Glutamatergic neuron (in vitro differentiated cells): Measurements from ENCODE around the gene CHD5. TPM values are rescaled to one million over a fixed set of nuclear protein-coding genes. Genes with fewer than 3 reads are reported as not detected.

Source experiments
- DNase-seq: peaks from one replicate; pipeline ENCODE4 v3.0.0; 2022
- H3K27ac Mint-ChIP-seq: one replicate; pipeline ENCODE4 v1.8.0; 2020; ENCODE audit warnings: mild to moderate bottlenecking, mixed read lengths, inconsistent platforms; ENCODE audit not compliant: unreplicated experiment
- H3K27me3 Mint-ChIP-seq: one replicate; pipeline ENCODE4 v1.8.0; 2020; ENCODE audit warnings: mild to moderate bottlenecking, moderate library complexity, mixed read lengths, inconsistent platforms; ENCODE audit not compliant: unreplicated experiment
- H3K36me3 Mint-ChIP-seq: one replicate; pipeline ENCODE4 v1.8.0; 2020; ENCODE audit warnings: mild to moderate bottlenecking, mixed read lengths, inconsistent platforms; ENCODE audit not compliant: unreplicated experiment
- H3K4me1 Mint-ChIP-seq: one replicate; pipeline ENCODE4 v1.8.0; 2020; ENCODE audit warnings: mild to moderate bottlenecking, low read depth, mixed read lengths, inconsistent platforms; ENCODE audit not compliant: unreplicated experiment
- H3K4me3 Mint-ChIP-seq: one replicate; pipeline ENCODE4 v1.8.0; 2020; ENCODE audit warnings: mild to moderate bottlenecking, mixed read lengths, inconsistent platforms; ENCODE audit not compliant: unreplicated experiment
- H3K9me3 Mint-ChIP-seq: one replicate; pipeline ENCODE4 v1.8.0; 2020; ENCODE audit warnings: mild to moderate bottlenecking, moderate library complexity, mixed read lengths, inconsistent platforms; ENCODE audit not compliant: unreplicated experiment
- CTCF ChIP-seq: fragments of 200-600 bp; sonication (generic); IDR thresholded peaks from one replicate; pipeline ENCODE4 v1.5.0; 2021; ENCODE audit not compliant: partially characterized antibody, unreplicated experiment
- total RNA-seq: library from RNA; stranded (reverse); fragmentation: NEBNext Ultra II Directional; extraction: Animal tissue kit (Norgen Biotek cat#: 25700); gene quantifications from one replicate; pipeline ENCODE4 v1.2.1, GENCODE V29; 2021; ENCODE audit not compliant: unreplicated experiment

CHD5 gene
- total RNA-seq, 1 donor from 2014 or later = 0.96 TPM

DNA sequence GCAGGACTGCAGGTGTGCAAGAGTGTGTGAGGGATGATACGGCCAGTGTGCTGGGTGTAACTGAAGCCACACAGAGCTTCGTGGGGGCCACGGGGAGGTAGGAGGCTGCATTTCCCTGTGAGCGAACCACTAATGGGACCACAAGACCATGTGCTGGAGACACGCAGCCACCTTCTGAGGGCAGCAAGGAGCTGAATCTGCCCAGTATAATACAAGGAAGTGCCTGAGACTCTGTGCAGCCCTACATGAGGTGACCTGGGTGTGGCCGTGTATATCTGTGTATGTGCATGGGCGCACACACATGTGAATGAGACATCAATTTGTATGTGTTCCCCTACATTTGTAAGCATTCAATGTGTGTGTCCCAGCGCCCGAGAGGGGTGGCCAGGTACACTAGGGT lies 50.8 kb downstream of the CHD5 start:
- peaks cover 2% of the 10 kb centered on the region for H3K27me3 Mint-ChIP-seq
- H3K9me3 Mint-ChIP-seq = peaks cover 10% of the 10 kb centered on the region
- H3K4me3 Mint-ChIP-seq = no peak overlapping the region
- no peak for TF ChIP-seq CTCF
- peaks cover 14% of the 10 kb centered on the region for H3K36me3 Mint-ChIP-seq
- H3K4me1 Mint-ChIP-seq = peaks cover 2% of the 10 kb centered on the region
- DNase-seq = no peak
- no peak overlapping the region for H3K27ac Mint-ChIP-seq

DNA sequence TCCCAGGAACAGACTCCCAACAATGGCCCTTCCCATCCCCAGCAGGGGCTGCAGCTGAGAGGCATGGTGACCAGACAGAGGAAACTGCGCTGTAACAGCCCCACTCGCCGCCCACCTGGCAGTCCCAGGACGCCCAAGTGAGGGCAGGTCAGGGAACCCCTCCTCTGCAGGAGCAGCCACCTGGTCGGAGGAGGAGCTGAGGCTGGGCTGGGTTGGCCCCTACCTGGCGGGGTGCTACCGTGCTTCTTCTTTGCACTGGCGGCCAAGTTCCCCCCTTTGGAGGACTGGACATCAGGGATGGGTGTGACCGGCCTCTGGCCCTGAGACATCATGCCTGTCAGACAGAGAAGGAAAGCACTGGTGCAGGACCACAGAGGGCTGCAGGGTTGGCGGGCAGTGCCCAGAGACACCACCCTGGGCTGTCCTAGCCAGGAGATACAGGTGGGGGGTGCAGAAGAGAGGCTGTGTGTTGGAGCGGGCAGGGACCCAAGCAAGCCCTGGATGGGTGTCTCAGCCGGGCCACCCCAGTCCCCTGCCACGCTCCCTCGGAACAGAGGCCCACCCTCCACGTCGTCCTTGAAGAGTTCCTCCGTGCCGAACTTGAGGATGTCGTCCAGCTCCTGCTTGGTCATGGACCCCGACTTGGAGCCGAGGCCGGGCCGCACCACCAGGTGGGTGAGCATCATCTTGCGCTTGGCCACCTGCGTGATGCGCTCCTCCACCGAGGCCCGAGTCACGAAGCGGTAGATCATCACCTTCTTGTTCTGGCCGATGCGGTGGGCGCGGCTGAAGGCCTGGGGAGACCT lies 51.6 kb downstream of the CHD5 start:
- peaks cover 2% of the 10 kb centered on the region for H3K4me1 Mint-ChIP-seq
- peaks cover 14% of the 10 kb centered on the region for H3K36me3 Mint-ChIP-seq
- peaks cover 10% of the 10 kb centered on the region for H3K9me3 Mint-ChIP-seq
- H3K27ac Mint-ChIP-seq = no peak overlapping the region
- DNase-seq = peak; percentile 10
- peaks cover 2% of the 10 kb centered on the region for H3K27me3 Mint-ChIP-seq
- no peak for TF ChIP-seq CTCF
- no peak overlapping the region for H3K4me3 Mint-ChIP-seq

GRCh38 chr1:6127587-6128163 lies 52.4 kb downstream of the CHD5 start:
- Mint-ChIP-seq H3K9me3 (peaks cover 10% of the 10 kb centered on the region), H3K27ac (no peak overlapping the region), H3K36me3 (peaks cover 10% of the 10 kb centered on the region), H3K27me3 (peaks cover 2% of the 10 kb centered on the region), H3K4me1 (peaks cover 2% of the 10 kb centered on the region), H3K4me3 (no peak overlapping the region)
- no peak for TF ChIP-seq CTCF
- peak; percentile 84 for DNase-seq

- H3K27ac Mint-ChIP-seq = no peak overlapping the region
- H3K27me3 Mint-ChIP-seq = peaks cover 5% of the 10 kb centered on the region
- H3K9me3 Mint-ChIP-seq = peaks cover 5% of the 10 kb centered on the region
- peak; percentile 16 for DNase-seq
- H3K4me1 Mint-ChIP-seq = peaks cover 2% of the 10 kb centered on the region
- H3K36me3 Mint-ChIP-seq = no peaks in the 10 kb centered on the region
- no peak for TF ChIP-seq CTCF
- H3K4me3 Mint-ChIP-seq = no peak overlapping the region
These were observed 53.5 kb downstream of the CHD5 start for GRCh38 chr1:6126521-6127067.

DNA sequence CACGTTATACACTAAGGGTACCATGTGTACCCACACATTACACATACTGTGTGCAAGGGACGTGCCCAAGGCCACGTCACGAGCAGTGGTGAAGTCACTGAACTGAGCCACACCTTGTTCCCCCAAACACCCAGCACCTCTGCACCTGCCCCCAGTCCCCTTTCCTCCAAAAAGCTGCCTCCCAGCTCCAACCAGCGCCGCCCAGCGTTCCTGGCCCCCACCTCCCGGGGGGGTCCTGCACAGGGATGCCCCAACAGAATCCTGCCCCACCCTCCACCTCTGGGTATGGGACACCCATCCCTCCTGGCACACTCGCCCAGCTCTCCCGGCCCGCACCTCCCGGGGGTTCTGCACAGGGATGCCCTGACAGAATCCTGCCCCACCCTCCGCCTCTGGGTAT lies 54.1 kb downstream of the CHD5 start:
- H3K36me3 Mint-ChIP-seq = no peaks in the 10 kb centered on the region
- no peak for TF ChIP-seq CTCF
- peaks cover 5% of the 10 kb centered on the region for H3K27me3 Mint-ChIP-seq

More for the DNA sequence above, 54.1 kb downstream of the CHD5 start:
- peak; percentile 7 for DNase-seq
- Mint-ChIP-seq H3K9me3 (peaks cover 5% of the 10 kb centered on the region), H3K4me3 (no peak overlapping the region), H3K4me1 (peaks cover 2% of the 10 kb centered on the region), H3K27ac (no peak overlapping the region)
